ENCODE results near the gene MAD1L1.

DNA sequence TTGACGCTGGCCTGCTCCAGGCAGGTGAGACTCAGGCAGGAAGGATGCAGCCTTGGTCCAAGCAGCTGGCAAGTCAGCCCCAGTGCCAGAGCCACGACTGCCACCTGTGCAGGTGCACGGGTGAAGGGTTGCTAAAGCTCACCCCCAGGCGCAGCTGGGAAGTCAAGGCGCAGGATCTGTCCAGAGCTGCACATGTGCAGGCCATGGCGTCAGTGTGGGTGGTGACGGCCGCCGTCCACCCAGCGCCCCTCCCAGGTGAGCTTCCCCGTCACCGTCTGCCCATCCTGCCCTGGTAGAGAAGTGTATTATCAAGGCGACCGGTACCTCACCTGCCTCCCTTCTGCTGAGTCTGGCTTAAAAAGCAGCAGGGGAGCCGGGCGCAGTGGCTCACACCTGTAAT, 110.1 kb downstream of the MAD1L1 start:
- TF ChIP-seq, protein P1, sequence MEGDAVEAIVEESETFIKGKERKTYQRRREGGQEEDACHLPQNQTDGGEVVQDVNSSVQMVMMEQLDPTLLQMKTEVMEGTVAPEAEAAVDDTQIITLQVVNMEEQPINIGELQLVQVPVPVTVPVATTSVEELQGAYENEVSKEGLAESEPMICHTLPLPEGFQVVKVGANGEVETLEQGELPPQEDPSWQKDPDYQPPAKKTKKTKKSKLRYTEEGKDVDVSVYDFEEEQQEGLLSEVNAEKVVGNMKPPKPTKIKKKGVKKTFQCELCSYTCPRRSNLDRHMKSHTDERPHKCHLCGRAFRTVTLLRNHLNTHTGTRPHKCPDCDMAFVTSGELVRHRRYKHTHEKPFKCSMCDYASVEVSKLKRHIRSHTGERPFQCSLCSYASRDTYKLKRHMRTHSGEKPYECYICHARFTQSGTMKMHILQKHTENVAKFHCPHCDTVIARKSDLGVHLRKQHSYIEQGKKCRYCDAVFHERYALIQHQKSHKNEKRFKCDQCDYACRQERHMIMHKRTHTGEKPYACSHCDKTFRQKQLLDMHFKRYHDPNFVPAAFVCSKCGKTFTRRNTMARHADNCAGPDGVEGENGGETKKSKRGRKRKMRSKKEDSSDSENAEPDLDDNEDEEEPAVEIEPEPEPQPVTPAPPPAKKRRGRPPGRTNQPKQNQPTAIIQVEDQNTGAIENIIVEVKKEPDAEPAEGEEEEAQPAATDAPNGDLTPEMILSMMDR (IDR thresholded peaks at IDR 0.05; ENCODE audit: extremely low read depth in 1 of 2, insufficient read depth in 1 of 2, low read depth in 1 of 2, low read length in 2 of 2): no peak
- no peak for TF ChIP-seq POLR2A (IDR thresholded peaks at IDR 0.05; ENCODE audit: low read depth, low read length)
